A549 (cell line): ENCODE measurements around the gene SH3PXD2A. TPM values are rescaled to one million over a fixed set of nuclear protein-coding genes. Genes with fewer than 3 reads are reported as not detected.

Source experiments
- ATAC-seq, 2 experiments: fragments of 200-7000 bp in 1 of 2; fragments of >200 bp in 1 of 2; cut with Nextera tagmentation in 1 of 2; cut with Tn5 transposase in 1 of 2; 3 replicates each; pipeline versions ENCODE4 v1.8.0 to v1.9.1; 2018 to 2020; ENCODE audit warnings: mild to moderate bottlenecking in 1 of 2, moderate library complexity in 1 of 2
- CTCF ChIA-PET: fragments of 300-600 bp; sonication (Branson Sonifier 250); formaldehyde crosslinking; extraction: SDS; loops from one replicate; lab custom pipeline; 2021; ENCODE audit warnings: antibody characterized with exemption, inconsistent platforms; lab: Yijun Ruan, JAX
- POLR2A ChIA-PET: fragments of 350-600 bp; formaldehyde crosslinking; extraction: SDS; loops from one replicate; lab custom pipeline; 2021; ENCODE audit warnings: antibody characterized with exemption, inconsistent platforms; lab: Yijun Ruan, JAX
- DNase-seq, 2 experiments: peaks; one replicate each; pipeline versions ENCODE4 v3.0.0 to v3.0.0-alpha.2; 2011 to 2016; ENCODE audit warnings: low read depth in 1 of 2, low spot score in 1 of 2
- FAIRE-seq: peaks from 2 replicates; lab custom pipeline; 2011; peaks lifted over from hg19 to GRCh38; lab: Jason Lieb, UNC
- H3K27ac ChIP-seq, 2 experiments: fragments of >200 bp; sonication (Bioruptor Twin); formaldehyde crosslinking; 3 replicates each; pipeline ENCODE4 v1.5.1; 2016 to 2017
- H3K4me1 ChIP-seq: fragments of >200 bp; sonication (Bioruptor Twin); formaldehyde crosslinking; 3 replicates; pipeline ENCODE4 v1.6.1; 2016
- H3K4me2 ChIP-seq: fragments of >200 bp; sonication (Bioruptor Twin); formaldehyde crosslinking; 3 replicates; pipeline ENCODE4 v1.6.1; 2016
- H3K4me3 ChIP-seq: fragments of >200 bp; sonication (Bioruptor Twin); formaldehyde crosslinking; 3 replicates; pipeline ENCODE4 v1.5.1; 2016
- H3K9me3 ChIP-seq: fragments of >200 bp; sonication (Bioruptor Twin); formaldehyde crosslinking; 3 replicates; pipeline ENCODE4 v1.6.1; 2016
- CBX8 ChIP-seq: fragments of 200-600 bp; sonication (generic); IDR thresholded peaks from 2 replicates; pipeline ENCODE4 v1.6.1; 2016
- CHD2 ChIP-seq: fragments of 150-350 bp; IDR thresholded peaks from 2 replicates; pipeline ENCODE4 v1.6.1; 2014; ENCODE audit warnings: low read length; ENCODE audit not compliant: partially characterized antibody
- CTCF ChIP-seq: fragments of >200 bp; sonication (Bioruptor Twin); formaldehyde crosslinking; IDR thresholded peaks from 3 replicates; pipeline ENCODE4 v1.5.1; 2016
- EHF ChIP-seq: fragments of 250-450 bp; sonication (Bioruptor Pico); IDR thresholded peaks from 2 replicates; pipeline ENCODE4 v1.5.0; 2020; ENCODE audit warnings: mild to moderate bottlenecking
- ELK1 ChIP-seq: fragments of 150-350 bp; IDR thresholded peaks from 2 replicates; pipeline ENCODE4 v1.6.1; 2014; ENCODE audit warnings: low read depth, mild to moderate bottlenecking, low read length
- EP300 ChIP-seq, 2 experiments: fragments of >200 bp; sonication (Bioruptor Twin); formaldehyde crosslinking; IDR thresholded peaks; 2 replicates in 1 of 2; 3 replicates in 1 of 2; pipeline ENCODE4 v1.6.1; 2016 to 2017
- HES2 ChIP-seq: fragments of >200 bp; sonication (Bioruptor Twin); formaldehyde crosslinking; IDR thresholded peaks from 2 replicates; pipeline ENCODE4 v1.6.1; 2016
- HMGXB4 ChIP-seq: fragments of 250-450 bp; sonication (Bioruptor Pico); IDR thresholded peaks from 2 replicates; pipeline ENCODE4 v1.5.0; 2021; ENCODE audit warnings: mild to moderate bottlenecking, moderate library complexity, borderline replicate concordance
- HOXA7 ChIP-seq: fragments of 250-450 bp; sonication (Bioruptor Pico); IDR thresholded peaks from 2 replicates; pipeline ENCODE4 v1.5.0; 2020; ENCODE audit warnings: mild to moderate bottlenecking, moderate library complexity
- HOXB13 ChIP-seq: fragments of 250-450 bp; sonication (Bioruptor Pico); IDR thresholded peaks from 2 replicates; pipeline ENCODE4 v1.5.0; 2020; ENCODE audit warnings: low read depth, mild to moderate bottlenecking, moderate library complexity
- KDM1A ChIP-seq: fragments of 200-600 bp; sonication (generic); IDR thresholded peaks from 2 replicates; pipeline ENCODE4 v1.6.1; 2016; ENCODE audit warnings: low read depth, mild to moderate bottlenecking
- KDM5A ChIP-seq: fragments of 200-600 bp; sonication (generic); IDR thresholded peaks from 2 replicates; pipeline ENCODE4 v1.6.1; 2016; ENCODE audit warnings: antibody characterized with exemption, mild to moderate bottlenecking
- NPAS2 ChIP-seq: fragments of 250-450 bp; sonication (Bioruptor Pico); IDR thresholded peaks from 2 replicates; pipeline ENCODE4 v1.8.0; 2022; ENCODE audit warnings: mild to moderate bottlenecking, moderate library complexity, borderline replicate concordance
- PHF8 ChIP-seq: fragments of 200-600 bp; sonication (generic); IDR thresholded peaks from 2 replicates; pipeline ENCODE4 v1.6.1; 2016; ENCODE audit warnings: low read depth, mild to moderate bottlenecking, antibody characterized with exemption, moderate library complexity, borderline replicate concordance
- POLR2A ChIP-seq: IDR thresholded peaks from 2 replicates; pipeline ENCODE4 v1.6.1; 2012; ENCODE audit warnings: mild to moderate bottlenecking, low read length
- POLR2AphosphoS2 ChIP-seq: conservative IDR thresholded peaks from 2 replicates; pipeline ENCODE4 v1.6.1; 2012; ENCODE audit warnings: low read length, improper control_type of control experiment, inconsistent platforms
- SREBF2 ChIP-seq: fragments of 450-650 bp; IDR thresholded peaks from 2 replicates; pipeline ENCODE4 v1.6.1; 2014; ENCODE audit warnings: mild to moderate bottlenecking, moderate library complexity
- TP53 ChIP-seq: fragments of 250-450 bp; sonication (Bioruptor Pico); IDR thresholded peaks from 2 replicates; pipeline ENCODE4 v1.5.0; 2021; ENCODE audit warnings: mild to moderate bottlenecking, moderate library complexity
- ZC3H11A ChIP-seq: fragments of 450-650 bp; IDR thresholded peaks from 2 replicates; pipeline ENCODE4 v1.6.1; 2014; ENCODE audit warnings: antibody characterized with exemption, mild to moderate bottlenecking
- ZNF302 ChIP-seq: fragments of 250-450 bp; sonication (Bioruptor Pico); IDR thresholded peaks from 2 replicates; pipeline ENCODE4 v1.9.0; 2021; ENCODE audit warnings: inconsistent platforms, mild to moderate bottlenecking, moderate library complexity
- ZSCAN20 ChIP-seq: fragments of 250-450 bp; sonication (Bioruptor Pico); IDR thresholded peaks from 2 replicates; pipeline ENCODE4 v1.8.0; 2022; ENCODE audit warnings: mild to moderate bottlenecking, moderate library complexity
- WGBS: methylation state at CpG from one replicate; pipeline ENCODE4 v1.1.6; 2017; ENCODE audit errors: missing lambda C conversion rate; 5-methylcytosine and 5-hydroxymethylcytosine counted together
- polyA plus RNA-seq, 4 experiments: library from polyadenylated mRNA; depleted of rRNA in 3 of 4; stranded (reverse); fragments of >200 nt; fragmentation: RNase III in 1 of 4; extraction: RNeasy Plus Mini Kit Qiagen cat#74134 plus additional on column Dnase treatment in 1 of 4; gene quantifications; 2 replicates in 3 of 4; 3 replicates in 1 of 4; pipeline ENCODE4 v1.2.3, GENCODE V29; 2011 to 2017
- TF ChIP-seq, protein P1 (sequence below): IDR thresholded peaks from 2 replicates; pipeline ENCODE4 v1.6.1; 2012; ENCODE audit warnings: low read depth, borderline replicate concordance

Gene SH3PXD2A
- polyA plus RNA-seq, 2 of the 4 experiments (the other 2 are of a cell fraction), result 2.4 to 3.9 TPM

DNA sequence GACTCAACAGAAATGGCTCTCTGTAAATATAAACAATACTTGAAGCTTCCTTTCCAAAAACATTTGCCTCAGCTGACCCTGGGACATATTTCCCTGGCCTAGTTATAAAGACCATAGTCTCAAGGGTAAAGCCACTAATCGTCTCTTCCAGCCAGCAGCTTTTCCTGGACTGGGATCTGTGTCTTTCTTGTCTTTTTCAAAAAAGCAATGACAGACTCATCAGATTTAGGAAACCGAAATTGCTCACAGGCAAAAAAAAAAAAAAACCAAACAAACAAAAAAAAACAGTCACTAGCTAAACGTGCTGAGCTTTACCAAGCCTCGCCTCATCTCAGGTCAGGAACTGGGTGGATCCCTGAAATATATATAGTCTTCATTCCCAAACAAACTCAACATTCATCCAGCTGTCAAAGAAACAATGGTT lies 39.1 kb upstream of the SH3PXD2A start:
- Histone ChIP-seq H3K4me3 (no peak overlapping the region), H3K27ac (peak overlapping the region; percentile 48 to 53), H3K4me1 (peaks cover 52% of the 10 kb centered on the region), H3K9me3 (no peaks in the 10 kb centered on the region), H3K4me2 (peak overlapping the region; percentile 45)
- ChIA-PET POLR2A (interaction anchor here (0.6 to 0.7 kb wide), 3 partner anchors 14 to 227 kb away, joined by 3 to 5 read pairs (median 3); no protein-coding TSS in a partner anchor), CTCF (interaction anchor here (0.7 to 3.5 kb wide), 6 partner anchors 9 to 726 kb away, joined by 3 to 17 read pairs (median 4); no protein-coding TSS in a partner anchor)
- TF ChIP-seq KDM5A, result no peak
- TF ChIP-seq CTCF, result no peak
- no peak for TF ChIP-seq EHF (CRISPR knock-in tag)
- TF ChIP-seq KDM1A, result no peak
- no peak for TF ChIP-seq CBX8
- TF ChIP-seq TP53 (CRISPR knock-in tag), result no peak
- no peak for TF ChIP-seq EP300 (IDR thresholded peaks at IDR 0.05)
- no peak for TF ChIP-seq ZSCAN20 (CRISPR knock-in tag)
- no peak for TF ChIP-seq NPAS2 (CRISPR knock-in tag)
- no peak for FAIRE-seq
- WGBS, result 35% methylated on average over 4 of the region's 4 CpGs
- ATAC-seq, result no peak
- no peak for DNase-seq

GRCh38 chr10:103893817-103894216 lies 38.4 kb upstream of the SH3PXD2A start:
- POLR2A ChIA-PET, result interaction anchor here (0.6 to 0.7 kb wide), 3 partner anchors 15 to 228 kb away, joined by 3 to 5 read pairs (median 3); no protein-coding TSS in a partner anchor
- CTCF ChIA-PET, result interaction anchor here (0.7 to 3.5 kb wide), 5 partner anchors 9 to 726 kb away, joined by 3 to 17 read pairs (median 5); partner anchors contain the start of gene SFR1
- H3K4me2 ChIP-seq, result peak overlapping the region; percentile 45
- no peaks in the 10 kb centered on the region for H3K9me3 ChIP-seq
- FAIRE-seq (peak; percentile 81), ATAC-seq (no peak), DNase-seq (no peak)
- H3K4me1 ChIP-seq, result peaks cover 59% of the 10 kb centered on the region
- TF ChIP-seq ELK1 (no peak), ZC3H11A (no peak), CHD2 (no peak), SREBF2 (no peak), POLR2AphosphoS2 (no peak), PHF8 (no peak), HOXB13 (no peak), ZSCAN20 (CRISPR knock-in tag) (no peak), HES2 (no peak), HOXA7 (no peak), ZNF302 (CRISPR knock-in tag) (no peak), CBX8 (no peak), HMGXB4 (CRISPR knock-in tag) (no peak), POLR2A (no peak)
- TF ChIP-seq, protein P1, sequence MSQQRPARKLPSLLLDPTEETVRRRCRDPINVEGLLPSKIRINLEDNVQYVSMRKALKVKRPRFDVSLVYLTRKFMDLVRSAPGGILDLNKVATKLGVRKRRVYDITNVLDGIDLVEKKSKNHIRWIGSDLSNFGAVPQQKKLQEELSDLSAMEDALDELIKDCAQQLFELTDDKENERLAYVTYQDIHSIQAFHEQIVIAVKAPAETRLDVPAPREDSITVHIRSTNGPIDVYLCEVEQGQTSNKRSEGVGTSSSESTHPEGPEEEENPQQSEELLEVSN, result no peak
- WGBS, result 13% methylated on average over 2 of the region's 2 CpGs
- H3K4me3 ChIP-seq, result no peak overlapping the region
- H3K27ac ChIP-seq, result peak overlapping the region; percentile 48 to 53
